K562 (cell line): ENCODE measurements around the gene MPHOSPH9. TPM values are rescaled to one million over a fixed set of nuclear protein-coding genes. Genes with fewer than 3 reads are reported as not detected.
A peak's percentile ranks its signal among the peaks of the same experiment; 100 is the strongest.

Experiments
- ARHGAP35 ChIP-seq: fragments of 450-650 bp; IDR thresholded peaks from 2 replicates; pipeline ENCODE4 v1.6.1; 2018; ENCODE audit not compliant: partially characterized antibody
- CBFA2T3 ChIP-seq: fragments of 450-650 bp; IDR thresholded peaks from 2 replicates; pipeline ENCODE4 v1.6.1; 2017
- CHD2 ChIP-seq: IDR thresholded peaks from 2 replicates; pipeline ENCODE4 v1.6.1; 2011; ENCODE audit warnings: low read depth, low read length
- EP400 ChIP-seq: fragments of 450-650 bp; IDR thresholded peaks from 2 replicates; pipeline ENCODE4 v1.6.1; 2017; ENCODE audit warnings: antibody characterized with exemption, mild to moderate bottlenecking, moderate library complexity
- GABPB2 ChIP-seq: fragments of 250-450 bp; sonication (Bioruptor Pico); conservative IDR thresholded peaks from 2 replicates; pipeline ENCODE4 v1.5.1; 2021; ENCODE audit warnings: mild to moderate bottlenecking
- HNRNPUL1 ChIP-seq: fragments of 200-400 bp; formaldehyde crosslinking; IDR thresholded peaks from 2 replicates; pipeline ENCODE4 v1.6.1; 2017; ENCODE audit warnings: low read length
- POLR2AphosphoS2 ChIP-seq: IDR thresholded peaks from 2 replicates; pipeline ENCODE4 v1.6.1; 2012; ENCODE audit warnings: low read length, improper control_type of control experiment
- TRIM24 ChIP-seq, 2 experiments: fragments of 450-650 bp; IDR thresholded peaks; 2 replicates each; pipeline ENCODE4 v1.6.1; 2016
- XRCC3 ChIP-seq: fragments of 450-650 bp; IDR thresholded peaks from 2 replicates; pipeline ENCODE4 v1.6.1; 2017; ENCODE audit warnings: mild to moderate bottlenecking, moderate library complexity
- ZBTB12 ChIP-seq: fragments of 250-450 bp; sonication (Bioruptor Pico); IDR thresholded peaks from 2 replicates; pipeline ENCODE4 v1.4.0; 2020
- ZKSCAN1 ChIP-seq: fragments of 150-350 bp; IDR thresholded peaks from 2 replicates; pipeline ENCODE4 v1.6.1; 2016; ENCODE audit warnings: low read depth, low read length
- ZNF639 ChIP-seq, 2 experiments: fragments of 200-800 bp in 1 of 2; sonication (Bioruptor generic) in 1 of 2; sonication (generic) in 1 of 2; formaldehyde crosslinking in 1 of 2; IDR thresholded peaks in 1 of 2; conservative IDR thresholded peaks in 1 of 2; 2 replicates each; pipeline versions ENCODE4 v1.5.0 to v1.6.1; 2016 to 2020; ENCODE audit warnings: missing compliant biosample characterization in 1 of 2, missing genetic modification characterization in 1 of 2, missing genetic modification reagents in 1 of 2
- polyA plus RNA-seq, 8 experiments: library from polyadenylated mRNA; depleted of rRNA in 4 of 8; stranded (reverse) in 5 of 8; unstranded in 3 of 8; fragments of >200 nt; fragmentation: Nextera tagmentation in 2 of 8; fragmentation: Illumina TruSeq in 1 of 8; extraction: Ambion mirVana in 2 of 8; extraction: Trizol in 1 of 8; gene quantifications; 2 replicates each; pipeline versions ENCODE4 v1.2.1 to v1.2.3, GENCODE V29; 2011 to 2014; ENCODE audit warnings: inconsistent platforms in 1 of 8, missing spikeins in 1 of 8
- total RNA-seq, 7 experiments: library from RNA; depleted of rRNA in 6 of 7; stranded (reverse); fragments of >200 nt in 6 of 7; fragmentation: Illumina TruSeq in 2 of 7; extraction: Trizol in 2 of 7; gene quantifications; 2 replicates each; pipeline versions ENCODE4 v1.2.1 to v1.2.3, GENCODE V29; 2011 to 2021; ENCODE audit warnings: low replicate concordance in 1 of 7
- TF ChIP-seq, protein P1 (sequence below): fragments of 450-650 bp; IDR thresholded peaks from 2 replicates; pipeline ENCODE4 v1.6.1; 2016; ENCODE audit warnings: low read depth
- TF ChIP-seq, protein P2 (sequence below): sonication (generic); formaldehyde crosslinking; IDR thresholded peaks from 2 replicates; pipeline ENCODE4 v1.4.0; 2020; ENCODE audit warnings: mild to moderate bottlenecking, missing genetic modification reagents

The MPHOSPH9 gene
- total and polyA plus RNA-seq, 9 of the 15 experiments (the other 6 are each of a cell fraction or from before 2014, with no cell fraction given), result 14.2 to 103 (median 54.5) TPM

GRCh38 chr12:123233505-123234308 is 766 bp upstream of the MPHOSPH9 start (continued):
- TF ChIP-seq, protein P1, sequence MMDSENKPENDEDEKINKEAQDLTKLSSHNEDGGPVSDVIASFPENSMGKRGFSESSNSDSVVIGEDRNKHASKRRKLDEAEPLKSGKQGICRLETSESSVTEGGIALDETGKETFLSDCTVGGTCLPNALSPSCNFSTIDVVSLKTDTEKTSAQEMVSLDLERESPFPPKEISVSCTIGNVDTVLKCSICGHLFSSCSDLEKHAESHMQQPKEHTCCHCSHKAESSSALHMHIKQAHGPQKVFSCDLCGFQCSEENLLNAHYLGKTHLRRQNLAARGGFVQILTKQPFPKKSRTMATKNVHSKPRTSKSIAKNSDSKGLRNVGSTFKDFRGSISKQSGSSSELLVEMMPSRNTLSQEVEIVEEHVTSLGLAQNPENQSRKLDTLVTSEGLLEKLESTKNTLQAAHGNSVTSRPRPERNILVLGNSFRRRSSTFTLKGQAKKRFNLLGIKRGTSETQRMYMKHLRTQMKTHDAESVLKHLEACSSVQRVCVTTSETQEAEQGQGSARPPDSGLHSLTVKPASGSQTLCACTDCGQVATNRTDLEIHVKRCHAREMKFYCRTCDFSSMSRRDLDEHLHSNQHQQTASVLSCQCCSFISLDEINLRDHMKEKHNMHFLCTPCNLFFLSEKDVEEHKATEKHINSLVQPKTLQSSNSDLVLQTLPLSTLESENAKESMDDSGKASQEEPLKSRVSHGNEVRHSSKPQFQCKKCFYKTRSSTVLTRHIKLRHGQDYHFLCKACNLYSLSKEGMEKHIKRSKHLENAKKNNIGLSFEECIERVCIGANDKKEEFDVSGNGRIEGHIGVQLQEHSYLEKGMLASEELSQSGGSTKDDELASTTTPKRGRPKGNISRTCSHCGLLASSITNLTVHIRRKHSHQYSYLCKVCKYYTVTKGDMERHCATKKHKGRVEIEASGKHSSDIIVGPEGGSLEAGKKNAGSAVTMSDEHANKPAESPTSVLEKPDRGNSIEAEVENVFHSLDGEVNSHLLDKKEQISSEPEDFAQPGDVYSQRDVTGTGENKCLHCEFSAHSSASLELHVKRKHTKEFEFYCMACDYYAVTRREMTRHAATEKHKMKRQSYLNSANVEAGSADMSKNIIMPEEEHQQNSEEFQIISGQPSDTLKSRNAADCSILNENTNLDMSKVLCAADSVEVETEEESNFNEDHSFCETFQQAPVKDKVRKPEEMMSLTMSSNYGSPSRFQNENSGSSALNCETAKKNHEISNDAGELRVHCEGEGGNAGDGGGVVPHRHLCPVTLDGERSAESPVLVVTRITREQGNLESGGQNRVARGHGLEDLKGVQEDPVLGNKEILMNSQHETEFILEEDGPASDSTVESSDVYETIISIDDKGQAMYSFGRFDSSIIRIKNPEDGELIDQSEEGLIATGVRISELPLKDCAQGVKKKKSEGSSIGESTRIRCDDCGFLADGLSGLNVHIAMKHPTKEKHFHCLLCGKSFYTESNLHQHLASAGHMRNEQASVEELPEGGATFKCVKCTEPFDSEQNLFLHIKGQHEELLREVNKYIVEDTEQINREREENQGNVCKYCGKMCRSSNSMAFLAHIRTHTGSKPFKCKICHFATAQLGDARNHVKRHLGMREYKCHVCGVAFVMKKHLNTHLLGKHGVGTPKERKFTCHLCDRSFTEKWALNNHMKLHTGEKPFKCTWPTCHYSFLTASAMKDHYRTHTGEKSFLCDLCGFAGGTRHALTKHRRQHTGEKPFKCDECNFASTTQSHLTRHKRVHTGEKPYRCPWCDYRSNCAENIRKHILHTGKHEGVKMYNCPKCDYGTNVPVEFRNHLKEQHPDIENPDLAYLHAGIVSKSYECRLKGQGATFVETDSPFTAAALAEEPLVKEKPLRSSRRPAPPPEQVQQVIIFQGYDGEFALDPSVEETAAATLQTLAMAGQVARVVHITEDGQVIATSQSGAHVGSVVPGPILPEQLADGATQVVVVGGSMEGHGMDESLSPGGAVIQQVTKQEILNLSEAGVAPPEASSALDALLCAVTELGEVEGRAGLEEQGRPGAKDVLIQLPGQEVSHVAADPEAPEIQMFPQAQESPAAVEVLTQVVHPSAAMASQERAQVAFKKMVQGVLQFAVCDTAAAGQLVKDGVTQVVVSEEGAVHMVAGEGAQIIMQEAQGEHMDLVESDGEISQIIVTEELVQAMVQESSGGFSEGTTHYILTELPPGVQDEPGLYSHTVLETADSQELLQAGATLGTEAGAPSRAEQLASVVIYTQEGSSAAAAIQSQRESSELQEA, result 0 out of 2 replicates have a peak, but pooled peaks have one; percentile 3
- TF ChIP-seq XRCC3 (no peak), ZNF639 (CRISPR knock-in tag; conservative IDR thresholded peaks at IDR 0.05 in 1 of 2, IDR thresholded peaks at IDR 0.05 in 1 of 2) (no peak), EP400 (no peak), HNRNPUL1 (no peak), TRIM24 (IDR thresholded peaks at IDR 0.05) (no peak), CHD2 (no peak), ZKSCAN1 (no peak), CBFA2T3 (no peak), ARHGAP35 (no peak), GABPB2 (CRISPR knock-in tag) (no peak), POLR2AphosphoS2 (no peak; the same call in 1 of the 2 replicates), ZBTB12 (CRISPR knock-in tag) (no peak)
- TF ChIP-seq, protein P2, sequence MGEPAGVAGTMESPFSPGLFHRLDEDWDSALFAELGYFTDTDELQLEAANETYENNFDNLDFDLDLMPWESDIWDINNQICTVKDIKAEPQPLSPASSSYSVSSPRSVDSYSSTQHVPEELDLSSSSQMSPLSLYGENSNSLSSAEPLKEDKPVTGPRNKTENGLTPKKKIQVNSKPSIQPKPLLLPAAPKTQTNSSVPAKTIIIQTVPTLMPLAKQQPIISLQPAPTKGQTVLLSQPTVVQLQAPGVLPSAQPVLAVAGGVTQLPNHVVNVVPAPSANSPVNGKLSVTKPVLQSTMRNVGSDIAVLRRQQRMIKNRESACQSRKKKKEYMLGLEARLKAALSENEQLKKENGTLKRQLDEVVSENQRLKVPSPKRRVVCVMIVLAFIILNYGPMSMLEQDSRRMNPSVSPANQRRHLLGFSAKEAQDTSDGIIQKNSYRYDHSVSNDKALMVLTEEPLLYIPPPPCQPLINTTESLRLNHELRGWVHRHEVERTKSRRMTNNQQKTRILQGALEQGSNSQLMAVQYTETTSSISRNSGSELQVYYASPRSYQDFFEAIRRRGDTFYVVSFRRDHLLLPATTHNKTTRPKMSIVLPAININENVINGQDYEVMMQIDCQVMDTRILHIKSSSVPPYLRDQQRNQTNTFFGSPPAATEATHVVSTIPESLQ, result no peak; the same call in 1 of the 2 replicates
